ENCODE results near the gene EGFLAM. TPM values are rescaled to one million over a fixed set of nuclear protein-coding genes. Genes with fewer than 3 reads are reported as not detected.

Gene EGFLAM
- total and polyA plus RNA-seq, 2 donors (not counting 1 experiment from before 2014, with no cell fraction given) = 0.33 to 20.0 TPM

DNA sequence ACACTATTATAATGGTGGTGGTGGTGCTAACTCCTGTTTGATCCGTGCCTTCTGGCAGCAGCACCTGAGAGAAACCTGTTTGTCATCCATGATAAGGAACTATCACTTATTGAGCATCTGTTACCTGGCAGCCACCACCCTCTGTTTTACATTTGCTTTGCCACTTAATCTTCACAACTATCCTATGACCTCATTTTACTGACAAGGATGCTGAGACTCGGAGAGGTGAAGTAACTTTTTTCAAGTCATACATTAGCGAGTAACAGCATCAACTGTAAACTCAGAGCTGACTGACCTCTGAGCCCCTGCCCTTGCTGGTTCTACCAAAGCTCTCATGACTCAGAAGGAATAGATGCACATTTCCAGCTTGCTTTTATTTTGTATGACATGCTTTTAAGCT lies 81.1 kb downstream of the EGFLAM start:
- Histone ChIP-seq H3K4me2 (ENCODE audit: extremely low read depth, insufficient read depth, low read length) (no peak overlapping the region), H3K27me3 (ENCODE audit: control insufficient read depth, insufficient read depth, low read length) (no peaks in the 10 kb centered on the region), H2AFZ (ENCODE audit: low read length) (no peak overlapping the region), H3K4me3 (replicated peaks in 1 of 4; ENCODE audit: control extremely low read depth in 1 of 4, insufficient read depth in 1 of 4, low read depth in 3 of 4, low read length in 4 of 4) (no peak overlapping the region), H3K9ac (ENCODE audit: insufficient read depth, low read length) (no peak overlapping the region), H3K36me3 (ENCODE audit: control insufficient read depth, insufficient read depth, low read length) (no peaks in the 10 kb centered on the region), H3K9me3 (ENCODE audit: control insufficient read depth, insufficient read depth, low read depth, low read length) (no peaks in the 10 kb centered on the region), H3K4me1 (ENCODE audit: control insufficient read depth, extremely low read depth, insufficient read depth, low read length) (no peaks in the 10 kb centered on the region), H3K79me2 (ENCODE audit: control insufficient read depth, insufficient read depth, low read length) (no peaks in the 10 kb centered on the region), H3K27ac (ENCODE audit: insufficient read depth, low read length) (no peak overlapping the region), H4K20me1 (ENCODE audit: control insufficient read depth, extremely low read depth, insufficient read depth, low read length) (no peaks in the 10 kb centered on the region)
- TF ChIP-seq, protein P1, sequence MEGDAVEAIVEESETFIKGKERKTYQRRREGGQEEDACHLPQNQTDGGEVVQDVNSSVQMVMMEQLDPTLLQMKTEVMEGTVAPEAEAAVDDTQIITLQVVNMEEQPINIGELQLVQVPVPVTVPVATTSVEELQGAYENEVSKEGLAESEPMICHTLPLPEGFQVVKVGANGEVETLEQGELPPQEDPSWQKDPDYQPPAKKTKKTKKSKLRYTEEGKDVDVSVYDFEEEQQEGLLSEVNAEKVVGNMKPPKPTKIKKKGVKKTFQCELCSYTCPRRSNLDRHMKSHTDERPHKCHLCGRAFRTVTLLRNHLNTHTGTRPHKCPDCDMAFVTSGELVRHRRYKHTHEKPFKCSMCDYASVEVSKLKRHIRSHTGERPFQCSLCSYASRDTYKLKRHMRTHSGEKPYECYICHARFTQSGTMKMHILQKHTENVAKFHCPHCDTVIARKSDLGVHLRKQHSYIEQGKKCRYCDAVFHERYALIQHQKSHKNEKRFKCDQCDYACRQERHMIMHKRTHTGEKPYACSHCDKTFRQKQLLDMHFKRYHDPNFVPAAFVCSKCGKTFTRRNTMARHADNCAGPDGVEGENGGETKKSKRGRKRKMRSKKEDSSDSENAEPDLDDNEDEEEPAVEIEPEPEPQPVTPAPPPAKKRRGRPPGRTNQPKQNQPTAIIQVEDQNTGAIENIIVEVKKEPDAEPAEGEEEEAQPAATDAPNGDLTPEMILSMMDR (conservative IDR thresholded peaks at IDR 0.05 in 1 of 2, IDR thresholded peaks at IDR 0.05 in 1 of 2; ENCODE audit: low read depth in 1 of 2, low read length in 2 of 2) = no peak
- TF ChIP-seq EZH2 (IDR thresholded peaks at IDR 0.05; ENCODE audit: low read length, missing control alignments) = no peak
- no peak for DNase-seq (ENCODE audit: low read depth in 2 of 2)

DNA sequence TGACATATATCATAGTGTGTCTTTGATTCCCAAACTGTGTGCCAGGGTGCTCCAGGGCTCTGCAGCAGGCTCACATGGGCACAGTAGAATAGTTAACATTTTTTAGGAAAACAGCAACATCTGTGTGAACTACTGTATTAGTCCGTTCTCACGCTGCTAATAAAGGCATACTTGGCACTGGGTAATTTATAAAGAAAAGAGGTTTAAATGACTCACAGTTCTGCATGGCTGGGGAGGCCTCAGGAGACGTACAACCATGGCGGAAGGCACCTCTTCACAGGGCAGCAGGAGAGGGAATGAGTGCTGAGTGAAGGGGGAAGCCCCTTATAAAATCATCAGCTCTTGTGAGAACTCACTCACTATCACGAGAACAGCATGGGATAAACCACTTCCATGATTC lies 82.7 kb downstream of the EGFLAM start:
- Histone ChIP-seq H3K4me2 (ENCODE audit: extremely low read depth, insufficient read depth, low read length) (no peak overlapping the region), H3K27me3 (ENCODE audit: control insufficient read depth, insufficient read depth, low read length) (peaks cover 3% of the 10 kb centered on the region), H3K4me3 (replicated peaks in 1 of 4; ENCODE audit: control extremely low read depth in 1 of 4, insufficient read depth in 1 of 4, low read depth in 3 of 4, low read length in 4 of 4) (no peak overlapping the region), H3K36me3 (ENCODE audit: control insufficient read depth, insufficient read depth, low read length) (no peaks in the 10 kb centered on the region), H2AFZ (ENCODE audit: low read length) (no peak overlapping the region), H3K79me2 (ENCODE audit: control insufficient read depth, insufficient read depth, low read length) (no peaks in the 10 kb centered on the region), H4K20me1 (ENCODE audit: control insufficient read depth, extremely low read depth, insufficient read depth, low read length) (no peaks in the 10 kb centered on the region), H3K9me3 (ENCODE audit: control insufficient read depth, insufficient read depth, low read depth, low read length) (no peaks in the 10 kb centered on the region), H3K9ac (ENCODE audit: insufficient read depth, low read length) (no peak overlapping the region), H3K4me1 (ENCODE audit: control insufficient read depth, extremely low read depth, insufficient read depth, low read length) (no peaks in the 10 kb centered on the region), H3K27ac (ENCODE audit: insufficient read depth, low read length) (no peak overlapping the region)
- DNase-seq (ENCODE audit: low read depth in 2 of 2) = no peak
- TF ChIP-seq EZH2 (IDR thresholded peaks at IDR 0.05; ENCODE audit: low read length, missing control alignments) = no peak
- TF ChIP-seq, protein P1 (conservative IDR thresholded peaks at IDR 0.05 in 1 of 2, IDR thresholded peaks at IDR 0.05 in 1 of 2; ENCODE audit: low read depth in 1 of 2, low read length in 2 of 2) = no peak

DNA sequence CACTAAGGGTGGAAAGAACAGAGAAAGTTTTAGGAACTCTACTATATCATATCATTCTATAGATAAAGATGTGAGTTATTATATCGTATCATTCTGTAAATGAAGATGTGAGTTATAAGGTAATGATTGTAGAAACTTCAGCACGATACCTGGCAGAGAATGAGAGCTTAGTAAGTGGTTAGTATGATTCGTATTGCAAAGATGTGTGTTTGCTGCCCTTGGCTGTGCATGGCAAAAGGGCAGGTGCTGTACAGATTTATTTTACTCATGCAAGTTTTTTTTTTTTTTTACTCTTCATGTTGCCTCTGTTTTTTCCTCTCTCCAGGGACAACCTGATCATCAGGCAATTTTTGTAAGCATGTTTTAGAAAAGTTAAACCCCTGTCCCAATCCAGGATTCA lies 83.3 kb downstream of the EGFLAM start:
- Histone ChIP-seq H3K27me3 (ENCODE audit: control insufficient read depth, insufficient read depth, low read length) (peaks cover 3% of the 10 kb centered on the region), H3K36me3 (ENCODE audit: control insufficient read depth, insufficient read depth, low read length) (no peaks in the 10 kb centered on the region)

More for the DNA sequence above, 83.3 kb downstream of the EGFLAM start:
- H3K4me2 ChIP-seq (ENCODE audit: extremely low read depth, insufficient read depth, low read length) = no peak overlapping the region
- no peak overlapping the region for H2AFZ ChIP-seq (ENCODE audit: low read length)
- H3K9ac ChIP-seq (ENCODE audit: insufficient read depth, low read length) = no peak overlapping the region
- no peak for TF ChIP-seq EZH2 (IDR thresholded peaks at IDR 0.05; ENCODE audit: low read length, missing control alignments)
- TF ChIP-seq, protein P1 (conservative IDR thresholded peaks at IDR 0.05 in 1 of 2, IDR thresholded peaks at IDR 0.05 in 1 of 2; ENCODE audit: low read depth in 1 of 2, low read length in 2 of 2) = no peak
- no peak for DNase-seq (ENCODE audit: low read depth in 2 of 2)
- H3K4me1 ChIP-seq (ENCODE audit: control insufficient read depth, extremely low read depth, insufficient read depth, low read length) = no peaks in the 10 kb centered on the region
- H3K9me3 ChIP-seq (ENCODE audit: control insufficient read depth, insufficient read depth, low read depth, low read length) = no peaks in the 10 kb centered on the region
- no peaks in the 10 kb centered on the region for H4K20me1 ChIP-seq (ENCODE audit: control insufficient read depth, extremely low read depth, insufficient read depth, low read length)
- no peak overlapping the region for H3K27ac ChIP-seq (ENCODE audit: insufficient read depth, low read length)
- no peak overlapping the region for H3K4me3 ChIP-seq (replicated peaks in 1 of 4; ENCODE audit: control extremely low read depth in 1 of 4, insufficient read depth in 1 of 4, low read depth in 3 of 4, low read length in 4 of 4)
- no peaks in the 10 kb centered on the region for H3K79me2 ChIP-seq (ENCODE audit: control insufficient read depth, insufficient read depth, low read length)

All from fibroblast of lung (primary cell).